ENCODE results near the gene CUX1. TPM values are rescaled to one million over a fixed set of nuclear protein-coding genes. Genes with fewer than 3 reads are reported as not detected.
A peak's percentile ranks its signal among the peaks of the same experiment; 100 is the strongest.

CUX1 gene
- total RNA-seq, 1 donor from 2014 or later: 66.4 TPM

DNA sequence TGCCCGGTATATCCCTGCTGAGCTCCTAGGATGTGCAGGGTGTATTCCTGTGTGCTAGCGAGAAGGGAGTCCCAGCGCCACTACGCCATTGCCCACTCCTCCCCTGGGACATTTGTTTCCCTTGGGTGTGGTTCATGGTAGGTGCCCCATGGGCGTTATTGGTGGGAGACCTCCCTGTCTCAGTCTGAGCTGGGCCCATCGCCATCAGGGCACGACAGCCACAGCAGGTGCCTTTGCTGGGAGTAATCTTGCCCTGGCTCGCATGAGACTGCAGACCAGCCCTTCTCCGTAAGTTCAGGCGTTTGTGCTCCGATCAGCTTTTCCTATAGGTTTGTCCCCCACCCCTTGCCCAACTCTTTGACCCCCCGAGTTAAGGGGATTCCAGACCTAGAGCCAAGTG is 332.0 kb downstream of the CUX1 start:
- TF ChIP-seq, protein P1, sequence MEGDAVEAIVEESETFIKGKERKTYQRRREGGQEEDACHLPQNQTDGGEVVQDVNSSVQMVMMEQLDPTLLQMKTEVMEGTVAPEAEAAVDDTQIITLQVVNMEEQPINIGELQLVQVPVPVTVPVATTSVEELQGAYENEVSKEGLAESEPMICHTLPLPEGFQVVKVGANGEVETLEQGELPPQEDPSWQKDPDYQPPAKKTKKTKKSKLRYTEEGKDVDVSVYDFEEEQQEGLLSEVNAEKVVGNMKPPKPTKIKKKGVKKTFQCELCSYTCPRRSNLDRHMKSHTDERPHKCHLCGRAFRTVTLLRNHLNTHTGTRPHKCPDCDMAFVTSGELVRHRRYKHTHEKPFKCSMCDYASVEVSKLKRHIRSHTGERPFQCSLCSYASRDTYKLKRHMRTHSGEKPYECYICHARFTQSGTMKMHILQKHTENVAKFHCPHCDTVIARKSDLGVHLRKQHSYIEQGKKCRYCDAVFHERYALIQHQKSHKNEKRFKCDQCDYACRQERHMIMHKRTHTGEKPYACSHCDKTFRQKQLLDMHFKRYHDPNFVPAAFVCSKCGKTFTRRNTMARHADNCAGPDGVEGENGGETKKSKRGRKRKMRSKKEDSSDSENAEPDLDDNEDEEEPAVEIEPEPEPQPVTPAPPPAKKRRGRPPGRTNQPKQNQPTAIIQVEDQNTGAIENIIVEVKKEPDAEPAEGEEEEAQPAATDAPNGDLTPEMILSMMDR (IDR thresholded peaks at IDR 0.05): no peak
- no peak for TF ChIP-seq EZH2phosphoT487 (IDR thresholded peaks at IDR 0.05)
- TF ChIP-seq EZH2 (IDR thresholded peaks at IDR 0.05): no peak
- H3K27ac Mint-ChIP-seq: no peak overlapping the region
- H3K27ac ChIP-seq: no peak overlapping the region

DNA sequence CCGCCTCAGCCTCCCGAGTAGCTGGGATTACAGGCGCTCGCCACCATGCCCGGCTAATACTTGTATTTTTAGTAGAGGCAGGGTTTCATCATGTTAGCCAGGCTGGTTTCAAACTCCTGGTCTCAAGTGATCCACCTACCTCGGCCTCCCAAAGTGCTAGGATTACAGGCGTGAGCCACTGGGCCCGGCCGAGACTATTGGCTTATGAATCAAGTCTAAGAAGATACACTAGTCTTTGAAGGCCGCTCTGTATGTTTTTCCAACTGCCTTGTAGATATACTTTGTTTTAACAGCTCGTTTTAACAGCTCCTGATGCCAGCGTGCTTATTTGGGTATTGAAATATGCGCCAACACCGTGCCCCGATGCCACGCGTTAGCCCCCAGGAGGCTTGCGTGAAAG is 332.8 kb downstream of the CUX1 start:
- peaks cover 12% of the 10 kb centered on the region for H4K20me1 ChIP-seq (ENCODE audit: low read depth)
- no peak overlapping the region for H2AFZ ChIP-seq (replicated peaks)
- DNase-seq (ENCODE audit: low spot score): no peak
- no peak overlapping the region for H3K9ac ChIP-seq
- no peak overlapping the region for H3K27ac ChIP-seq
- Mint-ChIP-seq H3K9me3 (no peaks in the 10 kb centered on the region), H3K27me3 (ENCODE audit: insufficient read depth, low read depth) (peaks cover 2% of the 10 kb centered on the region), H3K36me3 (peaks cover 9% of the 10 kb centered on the region), H3K4me3 (no peak overlapping the region), H3K4me1 (peaks cover 14% of the 10 kb centered on the region), H3K27ac (no peak overlapping the region)
- peaks cover 12% of the 10 kb centered on the region for H3K4me1 ChIP-seq
- peaks cover 13% of the 10 kb centered on the region for H3F3A ChIP-seq (ENCODE audit: low read depth)
- no peak overlapping the region for H3K4me3 ChIP-seq
- no peak overlapping the region for H3K4me2 ChIP-seq
- no peaks in the 10 kb centered on the region for H3K27me3 ChIP-seq
- TF ChIP-seq EZH2 (IDR thresholded peaks at IDR 0.05) (no peak), EZH2phosphoT487 (IDR thresholded peaks at IDR 0.05) (no peak)
- TF ChIP-seq, protein P1 (IDR thresholded peaks at IDR 0.05): no peak
- H3K9me3 ChIP-seq (ENCODE audit: low read depth): no peaks in the 10 kb centered on the region
- H3K36me3 ChIP-seq: no peaks in the 10 kb centered on the region
- no peaks in the 10 kb centered on the region for H3K79me2 ChIP-seq (ENCODE audit: low read depth)

More for the DNA sequence above, 332.0 kb downstream of the CUX1 start:
- no peak overlapping the region for H3K4me3 Mint-ChIP-seq
- H3F3A ChIP-seq (ENCODE audit: low read depth): peaks cover 13% of the 10 kb centered on the region
- H3K4me1 Mint-ChIP-seq: peaks cover 14% of the 10 kb centered on the region
- no peak for DNase-seq (ENCODE audit: low spot score)
- H3K27me3 ChIP-seq: no peaks in the 10 kb centered on the region
- no peak overlapping the region for H3K4me3 ChIP-seq
- H2AFZ ChIP-seq (replicated peaks): no peak overlapping the region
- H3K36me3 ChIP-seq: no peaks in the 10 kb centered on the region
- H3K36me3 Mint-ChIP-seq: peaks cover 12% of the 10 kb centered on the region
- H3K27me3 Mint-ChIP-seq (ENCODE audit: insufficient read depth, low read depth): peaks cover 2% of the 10 kb centered on the region
- H3K9me3 ChIP-seq (ENCODE audit: low read depth): no peaks in the 10 kb centered on the region
- peaks cover 12% of the 10 kb centered on the region for H4K20me1 ChIP-seq (ENCODE audit: low read depth)
- H3K9ac ChIP-seq: no peak overlapping the region
- peaks cover 12% of the 10 kb centered on the region for H3K4me1 ChIP-seq
- no peaks in the 10 kb centered on the region for H3K79me2 ChIP-seq (ENCODE audit: low read depth)
- no peaks in the 10 kb centered on the region for H3K9me3 Mint-ChIP-seq
- no peak overlapping the region for H3K4me2 ChIP-seq

DNA sequence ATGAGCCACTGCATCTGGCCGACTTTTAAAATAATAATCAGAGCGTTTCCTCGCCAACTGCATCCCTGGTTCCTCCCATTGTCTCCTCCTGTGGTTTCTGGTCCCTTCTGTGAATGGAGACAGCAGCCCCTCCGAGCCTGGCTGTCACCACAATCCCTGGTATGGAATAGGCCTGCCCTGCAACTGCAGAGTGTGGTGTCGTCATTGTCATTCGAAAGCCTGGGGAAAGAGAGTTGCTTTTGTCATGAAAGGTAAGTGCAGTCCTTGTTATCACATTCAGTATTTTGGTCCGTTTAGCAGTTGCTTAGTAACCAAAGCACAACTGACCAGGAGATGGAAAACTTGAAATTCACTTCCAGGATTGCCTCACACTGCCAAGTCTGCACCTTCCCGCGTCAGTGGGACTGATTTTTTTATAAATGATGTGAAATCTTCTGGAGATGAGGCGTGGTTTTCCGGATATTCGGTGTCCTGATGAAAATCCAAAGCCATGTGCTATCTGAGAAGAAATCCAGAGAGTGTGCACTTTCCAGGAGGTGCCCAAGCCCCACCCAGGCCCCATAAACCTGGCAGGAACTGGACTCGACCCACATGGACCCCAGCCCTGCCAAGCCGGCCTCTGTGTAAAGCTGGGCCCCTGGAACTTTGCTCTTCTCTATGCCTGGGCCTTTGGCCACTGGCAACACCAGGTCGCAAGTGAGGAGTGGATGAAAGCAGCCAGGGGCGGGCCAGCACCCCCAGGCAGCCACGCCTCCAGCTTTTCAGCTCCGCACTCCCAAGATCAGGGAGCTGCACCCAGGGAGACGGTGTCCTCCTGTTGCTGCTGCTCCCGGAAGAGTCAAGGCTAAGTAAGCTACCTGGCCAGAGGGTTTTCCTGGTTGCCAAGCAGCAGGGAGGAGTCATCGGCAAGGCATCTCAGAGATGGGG is 335.5 kb downstream of the CUX1 start:
- peak; percentile 37 for DNase-seq (ENCODE audit: low spot score)

More for the DNA sequence above, 335.5 kb downstream of the CUX1 start:
- H3K27me3 Mint-ChIP-seq (ENCODE audit: insufficient read depth, low read depth): peaks cover 2% of the 10 kb centered on the region
- Histone ChIP-seq H2AFZ (replicated peaks) (no peak overlapping the region), H3K9ac (no peak overlapping the region), H3K4me3 (no peak overlapping the region), H3K4me1 (peaks cover 12% of the 10 kb centered on the region), H3K79me2 (ENCODE audit: low read depth) (no peaks in the 10 kb centered on the region), H3K27me3 (no peaks in the 10 kb centered on the region), H3K36me3 (no peaks in the 10 kb centered on the region), H3K9me3 (ENCODE audit: low read depth) (no peaks in the 10 kb centered on the region), H4K20me1 (ENCODE audit: low read depth) (peaks cover 15% of the 10 kb centered on the region), H3F3A (ENCODE audit: low read depth) (peaks cover 13% of the 10 kb centered on the region), H3K4me2 (no peak overlapping the region), H3K27ac (no peak overlapping the region)
- peaks cover 12% of the 10 kb centered on the region for H3K4me1 Mint-ChIP-seq
- no peak for TF ChIP-seq EZH2phosphoT487 (IDR thresholded peaks at IDR 0.05)
- TF ChIP-seq, protein P1 (IDR thresholded peaks at IDR 0.05): no peak
- no peak for TF ChIP-seq EZH2 (IDR thresholded peaks at IDR 0.05)
- H3K36me3 Mint-ChIP-seq: peaks cover 6% of the 10 kb centered on the region
- peak overlapping the region; percentile 86 for H3K27ac Mint-ChIP-seq
- no peak overlapping the region for H3K4me3 Mint-ChIP-seq
- no peaks in the 10 kb centered on the region for H3K9me3 Mint-ChIP-seq

Measured in neural progenitor cell (in vitro differentiated cells).